Keratinocyte (primary cell): ENCODE data around the gene STX19.

Source experiments
- EZH2 ChIP-seq: IDR thresholded peaks from one replicate; pipeline ENCODE4 v1.6.1; 2012; ENCODE audit warnings: inconsistent platforms, mild to moderate bottlenecking, low read length, moderate library complexity
- TF ChIP-seq, protein P1 (sequence below), 3 experiments: IDR thresholded peaks in 1 of 3; conservative IDR thresholded peaks in 1 of 3; optimal IDR thresholded peaks in 1 of 3; 2 replicates in 2 of 3; 3 replicates in 1 of 3; pipeline versions ENCODE3 to v1.5.1; 2011; ENCODE audit warnings: low read length in 3 of 3, mild to moderate bottlenecking in 3 of 3, moderate library complexity in 2 of 3, control low read depth in 1 of 3, inconsistent platforms in 1 of 3; ENCODE audit not compliant: insufficient read depth in 2 of 3; ENCODE audit errors: extremely low read depth in 1 of 3

DNA sequence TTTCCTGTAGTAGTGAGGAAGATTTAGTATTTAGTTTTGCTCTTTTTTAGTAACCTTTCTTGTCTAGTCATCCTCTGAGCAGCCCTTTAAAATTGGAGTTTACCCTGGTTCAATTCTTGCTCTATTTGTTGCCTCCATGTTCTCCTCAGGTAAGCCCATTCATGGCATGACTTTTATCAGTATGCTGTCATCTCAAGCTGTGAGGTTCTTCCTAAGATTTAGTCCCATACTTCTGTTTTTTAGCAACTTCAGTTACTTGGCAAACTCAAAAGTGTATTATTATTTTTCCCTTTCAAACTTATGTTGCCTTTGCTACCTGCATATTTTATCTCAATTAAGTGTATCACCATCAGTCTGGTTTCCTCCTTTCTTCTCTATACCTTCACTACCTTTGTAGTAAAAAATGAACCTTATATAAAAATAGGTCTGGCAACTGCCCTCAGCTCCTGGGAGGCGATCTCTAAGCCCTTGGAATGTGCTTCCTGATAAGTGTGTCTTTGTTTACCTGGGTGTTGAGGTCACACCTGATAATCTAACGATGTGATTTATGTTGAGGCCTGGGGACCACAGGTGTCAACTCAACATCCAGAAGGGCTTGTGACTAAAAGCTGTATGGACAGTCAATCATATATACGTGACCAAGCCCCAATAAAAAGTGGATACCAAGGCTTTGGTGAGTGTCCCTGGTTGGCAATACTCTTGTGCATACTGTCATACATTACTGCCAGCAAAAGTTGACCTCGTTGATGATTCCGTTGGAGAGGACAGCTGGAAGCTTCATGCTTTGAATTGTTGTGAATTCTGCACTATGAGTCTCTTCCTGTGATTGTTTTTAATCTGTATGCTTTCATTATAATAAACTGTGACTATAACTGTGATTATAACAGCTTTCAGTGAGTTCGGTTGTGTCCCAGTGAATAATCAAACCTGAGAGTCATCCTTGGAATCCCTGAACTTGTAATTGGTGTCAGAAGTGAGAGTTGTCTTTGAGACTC is 38.4 kb upstream of the STX19 start:
- TF ChIP-seq, protein P1, sequence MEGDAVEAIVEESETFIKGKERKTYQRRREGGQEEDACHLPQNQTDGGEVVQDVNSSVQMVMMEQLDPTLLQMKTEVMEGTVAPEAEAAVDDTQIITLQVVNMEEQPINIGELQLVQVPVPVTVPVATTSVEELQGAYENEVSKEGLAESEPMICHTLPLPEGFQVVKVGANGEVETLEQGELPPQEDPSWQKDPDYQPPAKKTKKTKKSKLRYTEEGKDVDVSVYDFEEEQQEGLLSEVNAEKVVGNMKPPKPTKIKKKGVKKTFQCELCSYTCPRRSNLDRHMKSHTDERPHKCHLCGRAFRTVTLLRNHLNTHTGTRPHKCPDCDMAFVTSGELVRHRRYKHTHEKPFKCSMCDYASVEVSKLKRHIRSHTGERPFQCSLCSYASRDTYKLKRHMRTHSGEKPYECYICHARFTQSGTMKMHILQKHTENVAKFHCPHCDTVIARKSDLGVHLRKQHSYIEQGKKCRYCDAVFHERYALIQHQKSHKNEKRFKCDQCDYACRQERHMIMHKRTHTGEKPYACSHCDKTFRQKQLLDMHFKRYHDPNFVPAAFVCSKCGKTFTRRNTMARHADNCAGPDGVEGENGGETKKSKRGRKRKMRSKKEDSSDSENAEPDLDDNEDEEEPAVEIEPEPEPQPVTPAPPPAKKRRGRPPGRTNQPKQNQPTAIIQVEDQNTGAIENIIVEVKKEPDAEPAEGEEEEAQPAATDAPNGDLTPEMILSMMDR (optimal IDR thresholded peaks at IDR 0.05 in 1 of 3, IDR thresholded peaks at IDR 0.05 in 1 of 3, conservative IDR thresholded peaks at IDR 0.05 in 1 of 3; ENCODE audit: extremely low read depth in 1 of 3, insufficient read depth in 2 of 3, low read length in 3 of 3): no peak
- no peak for TF ChIP-seq EZH2
